SK-N-SH (cell line): ENCODE measurements around the gene HOXB5.

ENCODE experiments used
- EP300 ChIP-seq, 2 experiments: IDR thresholded peaks; 2 replicates each; pipeline versions ENCODE4 v1.4.0 to v1.6.1; 2012; ENCODE audit warnings: borderline replicate concordance in 1 of 2, low read depth in 1 of 2, low read length in 1 of 2
- FOXM1 ChIP-seq: IDR thresholded peaks from 2 replicates; pipeline ENCODE4 v1.4.0; 2012; ENCODE audit warnings: low read depth, mild to moderate bottlenecking
- GABPA ChIP-seq: IDR thresholded peaks from 2 replicates; pipeline ENCODE4 v1.4.0; 2012; ENCODE audit warnings: low read depth, mild to moderate bottlenecking
- NFIC ChIP-seq: IDR thresholded peaks from 2 replicates; pipeline ENCODE4 v1.4.0; 2012; ENCODE audit warnings: borderline replicate concordance
- NRF1 ChIP-seq: IDR thresholded peaks from 2 replicates; pipeline ENCODE4 v1.6.1; 2012; ENCODE audit warnings: low read depth, mild to moderate bottlenecking, low read length
- POLR2AphosphoS5 ChIP-seq: IDR thresholded peaks from 2 replicates; pipeline ENCODE4 v1.6.1; 2012; ENCODE audit warnings: low read depth, low read length
- TF ChIP-seq, protein P1 (sequence below): fragments of 200-600 bp; sonication (generic); IDR thresholded peaks from 2 replicates; pipeline ENCODE4 v1.6.1; 2017; ENCODE audit warnings: antibody characterized with exemption, mild to moderate bottlenecking, moderate library complexity
- TF ChIP-seq, protein P2 (sequence below): fragments of 150-350 bp; IDR thresholded peaks from 2 replicates; pipeline ENCODE4 v1.6.1; 2017; ENCODE audit warnings: antibody characterized with exemption, low read length, low read depth, borderline replicate concordance
- TF ChIP-seq, protein P3 (sequence below): IDR thresholded peaks from 2 replicates; pipeline ENCODE4 v1.6.1; 2012; ENCODE audit warnings: mild to moderate bottlenecking, low read depth, low read length, moderate library complexity

DNA sequence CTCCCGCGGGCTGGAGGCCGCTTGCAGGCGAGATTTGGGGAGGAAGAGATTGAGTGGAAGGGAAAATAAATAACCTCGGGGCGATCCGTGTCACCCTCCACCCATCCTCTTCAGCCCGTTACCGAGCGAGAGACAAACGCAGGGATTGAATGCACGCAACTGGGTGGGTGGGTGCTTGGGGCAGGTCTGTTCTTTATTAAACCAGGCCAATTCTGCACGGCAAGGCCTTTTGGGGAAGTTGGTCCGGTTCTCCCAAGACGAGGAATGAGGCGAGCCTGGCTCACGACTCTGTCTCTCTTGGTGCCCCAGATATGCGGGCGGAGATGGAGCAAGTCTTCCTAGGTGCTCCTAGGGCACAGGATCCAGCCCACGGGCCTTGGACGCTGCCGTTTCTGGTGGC lies 17.6 kb upstream of the HOXB5 start:
- TF ChIP-seq POLR2AphosphoS5 (no peak), NRF1 (no peak), EP300 (IDR thresholded peaks at IDR 0.05; ENCODE audit: borderline replicate concordance in 1 of 2, low read depth in 1 of 2, low read length in 1 of 2) (no peak), GABPA (no peak), NFIC (no peak), FOXM1 (no peak)
- TF ChIP-seq, protein P1, sequence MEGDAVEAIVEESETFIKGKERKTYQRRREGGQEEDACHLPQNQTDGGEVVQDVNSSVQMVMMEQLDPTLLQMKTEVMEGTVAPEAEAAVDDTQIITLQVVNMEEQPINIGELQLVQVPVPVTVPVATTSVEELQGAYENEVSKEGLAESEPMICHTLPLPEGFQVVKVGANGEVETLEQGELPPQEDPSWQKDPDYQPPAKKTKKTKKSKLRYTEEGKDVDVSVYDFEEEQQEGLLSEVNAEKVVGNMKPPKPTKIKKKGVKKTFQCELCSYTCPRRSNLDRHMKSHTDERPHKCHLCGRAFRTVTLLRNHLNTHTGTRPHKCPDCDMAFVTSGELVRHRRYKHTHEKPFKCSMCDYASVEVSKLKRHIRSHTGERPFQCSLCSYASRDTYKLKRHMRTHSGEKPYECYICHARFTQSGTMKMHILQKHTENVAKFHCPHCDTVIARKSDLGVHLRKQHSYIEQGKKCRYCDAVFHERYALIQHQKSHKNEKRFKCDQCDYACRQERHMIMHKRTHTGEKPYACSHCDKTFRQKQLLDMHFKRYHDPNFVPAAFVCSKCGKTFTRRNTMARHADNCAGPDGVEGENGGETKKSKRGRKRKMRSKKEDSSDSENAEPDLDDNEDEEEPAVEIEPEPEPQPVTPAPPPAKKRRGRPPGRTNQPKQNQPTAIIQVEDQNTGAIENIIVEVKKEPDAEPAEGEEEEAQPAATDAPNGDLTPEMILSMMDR, result no peak
- TF ChIP-seq, protein P2, sequence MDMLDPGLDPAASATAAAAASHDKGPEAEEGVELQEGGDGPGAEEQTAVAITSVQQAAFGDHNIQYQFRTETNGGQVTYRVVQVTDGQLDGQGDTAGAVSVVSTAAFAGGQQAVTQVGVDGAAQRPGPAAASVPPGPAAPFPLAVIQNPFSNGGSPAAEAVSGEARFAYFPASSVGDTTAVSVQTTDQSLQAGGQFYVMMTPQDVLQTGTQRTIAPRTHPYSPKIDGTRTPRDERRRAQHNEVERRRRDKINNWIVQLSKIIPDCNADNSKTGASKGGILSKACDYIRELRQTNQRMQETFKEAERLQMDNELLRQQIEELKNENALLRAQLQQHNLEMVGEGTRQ, result no peak
- TF ChIP-seq, protein P3, sequence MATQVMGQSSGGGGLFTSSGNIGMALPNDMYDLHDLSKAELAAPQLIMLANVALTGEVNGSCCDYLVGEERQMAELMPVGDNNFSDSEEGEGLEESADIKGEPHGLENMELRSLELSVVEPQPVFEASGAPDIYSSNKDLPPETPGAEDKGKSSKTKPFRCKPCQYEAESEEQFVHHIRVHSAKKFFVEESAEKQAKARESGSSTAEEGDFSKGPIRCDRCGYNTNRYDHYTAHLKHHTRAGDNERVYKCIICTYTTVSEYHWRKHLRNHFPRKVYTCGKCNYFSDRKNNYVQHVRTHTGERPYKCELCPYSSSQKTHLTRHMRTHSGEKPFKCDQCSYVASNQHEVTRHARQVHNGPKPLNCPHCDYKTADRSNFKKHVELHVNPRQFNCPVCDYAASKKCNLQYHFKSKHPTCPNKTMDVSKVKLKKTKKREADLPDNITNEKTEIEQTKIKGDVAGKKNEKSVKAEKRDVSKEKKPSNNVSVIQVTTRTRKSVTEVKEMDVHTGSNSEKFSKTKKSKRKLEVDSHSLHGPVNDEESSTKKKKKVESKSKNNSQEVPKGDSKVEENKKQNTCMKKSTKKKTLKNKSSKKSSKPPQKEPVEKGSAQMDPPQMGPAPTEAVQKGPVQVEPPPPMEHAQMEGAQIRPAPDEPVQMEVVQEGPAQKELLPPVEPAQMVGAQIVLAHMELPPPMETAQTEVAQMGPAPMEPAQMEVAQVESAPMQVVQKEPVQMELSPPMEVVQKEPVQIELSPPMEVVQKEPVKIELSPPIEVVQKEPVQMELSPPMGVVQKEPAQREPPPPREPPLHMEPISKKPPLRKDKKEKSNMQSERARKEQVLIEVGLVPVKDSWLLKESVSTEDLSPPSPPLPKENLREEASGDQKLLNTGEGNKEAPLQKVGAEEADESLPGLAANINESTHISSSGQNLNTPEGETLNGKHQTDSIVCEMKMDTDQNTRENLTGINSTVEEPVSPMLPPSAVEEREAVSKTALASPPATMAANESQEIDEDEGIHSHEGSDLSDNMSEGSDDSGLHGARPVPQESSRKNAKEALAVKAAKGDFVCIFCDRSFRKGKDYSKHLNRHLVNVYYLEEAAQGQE, result no peak
